ENCODE results near the gene OGG1.

DNA sequence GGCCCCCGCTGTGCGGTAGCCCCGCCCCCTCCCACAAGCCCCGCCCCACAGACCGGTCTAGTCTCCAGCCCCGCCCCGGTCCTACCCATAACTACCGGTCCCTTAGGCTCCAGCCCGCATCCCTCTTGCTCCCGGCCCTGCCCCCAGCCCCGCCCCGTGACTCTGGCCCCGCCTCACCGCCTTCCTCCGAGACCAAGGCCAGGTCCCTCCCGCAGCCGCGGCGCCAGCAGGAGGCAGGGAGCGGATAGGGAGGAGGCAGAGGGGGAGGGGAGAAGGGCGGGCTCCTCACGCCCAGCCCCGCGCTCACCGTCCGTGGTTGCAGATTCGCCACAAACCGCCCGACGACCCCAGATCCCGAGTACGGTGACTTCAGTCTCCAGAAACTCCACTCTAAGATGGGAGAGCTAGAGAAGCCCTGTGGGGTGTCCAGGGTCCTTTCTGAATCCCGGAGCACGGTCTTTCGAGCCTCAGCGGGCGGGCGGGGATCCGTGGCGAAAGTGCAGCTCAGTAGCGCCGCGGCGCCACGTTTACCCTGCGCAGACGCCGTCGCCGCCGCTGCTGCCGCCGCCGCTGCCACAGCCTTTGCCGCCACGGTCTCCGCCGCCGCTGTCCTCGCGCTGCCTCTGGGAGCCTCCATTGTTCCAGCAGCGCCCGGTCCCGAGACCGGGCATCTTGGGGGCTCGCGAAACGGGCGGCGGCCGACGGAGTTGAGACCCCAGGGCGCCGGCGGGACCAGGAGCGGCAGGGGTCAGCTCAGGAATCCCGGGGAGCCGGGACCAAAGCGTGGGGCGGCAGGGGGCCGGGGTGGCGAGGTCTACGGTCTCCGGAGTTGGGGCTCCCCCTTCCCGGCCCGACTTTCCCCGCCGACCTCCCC is 18.3 kb upstream of the OGG1 start, which contains the start of gene BRPF1:
- TF ChIP-seq ZNF423 (tag by site-specific recombination; IDR thresholded peaks at IDR 0.05) (peak; percentile 65), CTCF (tag by site-specific recombination; IDR thresholded peaks at IDR 0.05) (peak; percentile 42; the same call in 1 of the 2 replicates), ZSCAN18 (tag by site-specific recombination; IDR thresholded peaks at IDR 0.05) (peak; percentile 59; the same call in 1 of the 2 replicates), ZNF768 (tag by site-specific recombination; IDR thresholded peaks at IDR 0.05) (peak; percentile 12; the same call in 1 of the 2 replicates), ZNF274 (IDR thresholded peaks at IDR 0.05; ENCODE audit: low read length) (no peak), ZNF274 (tag by site-specific recombination; IDR thresholded peaks at IDR 0.05; ENCODE audit: borderline replicate concordance) (no peak), ZSCAN30 (tag by site-specific recombination; IDR thresholded peaks at IDR 0.05) (peak; percentile 95), ZNF416 (tag by site-specific recombination; IDR thresholded peaks at IDR 0.05) (0 out of 2 replicates have a peak, but pooled peaks have one; percentile 45), ZNF48 (tag by site-specific recombination; IDR thresholded peaks at IDR 0.05) (no peak), ZNF138 (tag by site-specific recombination; IDR thresholded peaks at IDR 0.05; ENCODE audit: borderline replicate concordance) (no peak), MYNN (tag by site-specific recombination; IDR thresholded peaks at IDR 0.05; ENCODE audit: borderline replicate concordance) (peak; percentile 56; the same call in 1 of the 2 replicates)
- TF ChIP-seq, protein P1, sequence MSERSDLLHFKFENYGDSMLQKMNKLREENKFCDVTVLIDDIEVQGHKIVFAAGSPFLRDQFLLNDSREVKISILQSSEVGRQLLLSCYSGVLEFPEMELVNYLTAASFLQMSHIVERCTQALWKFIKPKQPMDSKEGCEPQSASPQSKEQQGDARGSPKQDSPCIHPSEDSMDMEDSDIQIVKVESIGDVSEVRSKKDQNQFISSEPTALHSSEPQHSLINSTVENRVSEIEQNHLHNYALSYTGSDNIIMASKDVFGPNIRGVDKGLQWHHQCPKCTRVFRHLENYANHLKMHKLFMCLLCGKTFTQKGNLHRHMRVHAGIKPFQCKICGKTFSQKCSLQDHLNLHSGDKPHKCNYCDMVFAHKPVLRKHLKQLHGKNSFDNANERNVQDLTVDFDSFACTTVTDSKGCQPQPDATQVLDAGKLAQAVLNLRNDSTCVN (tag by site-specific recombination; optimal IDR thresholded peaks at IDR 0.05), result peak; percentile 90
- TF ChIP-seq, protein P2, sequence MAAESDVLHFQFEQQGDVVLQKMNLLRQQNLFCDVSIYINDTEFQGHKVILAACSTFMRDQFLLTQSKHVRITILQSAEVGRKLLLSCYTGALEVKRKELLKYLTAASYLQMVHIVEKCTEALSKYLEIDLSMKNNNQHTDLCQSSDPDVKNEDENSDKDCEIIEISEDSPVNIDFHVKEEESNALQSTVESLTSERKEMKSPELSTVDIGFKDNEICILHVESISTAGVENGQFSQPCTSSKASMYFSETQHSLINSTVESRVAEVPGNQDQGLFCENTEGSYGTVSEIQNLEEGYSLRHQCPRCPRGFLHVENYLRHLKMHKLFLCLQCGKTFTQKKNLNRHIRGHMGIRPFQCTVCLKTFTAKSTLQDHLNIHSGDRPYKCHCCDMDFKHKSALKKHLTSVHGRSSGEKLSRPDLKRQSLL (tag by site-specific recombination; IDR thresholded peaks at IDR 0.05), result peak; percentile 80
- TF ChIP-seq, protein P3, sequence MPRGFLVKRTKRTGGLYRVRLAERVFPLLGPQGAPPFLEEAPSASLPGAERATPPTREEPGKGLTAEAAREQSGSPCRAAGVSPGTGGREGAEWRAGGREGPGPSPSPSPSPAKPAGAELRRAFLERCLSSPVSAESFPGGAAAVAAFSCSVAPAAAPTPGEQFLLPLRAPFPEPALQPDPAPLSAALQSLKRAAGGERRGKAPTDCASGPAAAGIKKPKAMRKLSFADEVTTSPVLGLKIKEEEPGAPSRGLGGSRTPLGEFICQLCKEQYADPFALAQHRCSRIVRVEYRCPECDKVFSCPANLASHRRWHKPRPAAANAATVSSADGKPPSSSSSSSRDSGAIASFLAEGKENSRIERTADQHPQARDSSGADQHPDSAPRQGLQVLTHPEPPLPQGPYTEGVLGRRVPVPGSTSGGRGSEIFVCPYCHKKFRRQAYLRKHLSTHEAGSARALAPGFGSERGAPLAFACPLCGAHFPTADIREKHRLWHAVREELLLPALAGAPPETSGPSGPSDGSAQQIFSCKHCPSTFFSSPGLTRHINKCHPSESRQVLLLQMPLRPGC (tag by site-specific recombination; IDR thresholded peaks at IDR 0.05), result peak; percentile 96
- TF ChIP-seq, protein P4, sequence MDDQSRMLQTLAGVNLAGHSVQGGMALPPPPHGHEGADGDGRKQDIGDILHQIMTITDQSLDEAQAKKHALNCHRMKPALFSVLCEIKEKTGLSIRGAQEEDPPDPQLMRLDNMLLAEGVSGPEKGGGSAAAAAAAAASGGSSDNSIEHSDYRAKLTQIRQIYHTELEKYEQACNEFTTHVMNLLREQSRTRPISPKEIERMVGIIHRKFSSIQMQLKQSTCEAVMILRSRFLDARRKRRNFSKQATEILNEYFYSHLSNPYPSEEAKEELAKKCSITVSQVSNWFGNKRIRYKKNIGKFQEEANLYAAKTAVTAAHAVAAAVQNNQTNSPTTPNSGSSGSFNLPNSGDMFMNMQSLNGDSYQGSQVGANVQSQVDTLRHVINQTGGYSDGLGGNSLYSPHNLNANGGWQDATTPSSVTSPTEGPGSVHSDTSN (CRISPR knock-in tag; IDR thresholded peaks at IDR 0.05), result 0 out of 2 replicates have a peak, but pooled peaks have one; percentile 30

Data from HEK293 (cell line).